WTC11 (cell line): ENCODE data around the gene SH3BP2. TPM values are rescaled to one million over a fixed set of nuclear protein-coding genes. Genes with fewer than 3 reads are reported as not detected.

ENCODE experiments used
- CTCF ChIP-seq: fragments of 200-600 bp; IDR thresholded peaks from 2 replicates; pipeline ENCODE4 v1.8.0; 2022; ENCODE audit warnings: antibody characterized with exemption
- ELF4 ChIP-seq: sonication (generic); formaldehyde crosslinking; IDR thresholded peaks from 2 replicates; pipeline ENCODE4 v1.8.1; 2022; ENCODE audit warnings: low read depth, mild to moderate bottlenecking, moderate library complexity, missing genetic modification reagents
- EMX1 ChIP-seq: fragments of 250-450 bp; sonication (Bioruptor Pico); IDR thresholded peaks from 2 replicates; pipeline ENCODE4 v1.8.0; 2021; ENCODE audit warnings: mild to moderate bottlenecking
- ETV6 ChIP-seq: sonication (generic); formaldehyde crosslinking; IDR thresholded peaks from 2 replicates; pipeline ENCODE4 v1.8.1; 2022; ENCODE audit warnings: mild to moderate bottlenecking, missing genetic modification reagents
- HMGA2 ChIP-seq: fragments of 250-450 bp; sonication (Bioruptor Pico); IDR thresholded peaks from 2 replicates; pipeline ENCODE4 v1.4.0; 2021; ENCODE audit warnings: mild to moderate bottlenecking, moderate library complexity
- KAT7 ChIP-seq: sonication (generic); formaldehyde crosslinking; IDR thresholded peaks from 2 replicates; pipeline ENCODE4 v1.8.1; 2023; ENCODE audit warnings: missing genetic modification reagents, mild to moderate bottlenecking, borderline replicate concordance
- NR2C2 ChIP-seq: sonication (generic); formaldehyde crosslinking; IDR thresholded peaks from 2 replicates; pipeline ENCODE4 v1.8.0; 2022; ENCODE audit warnings: mild to moderate bottlenecking, missing genetic modification reagents
- NR3C1 ChIP-seq: sonication (generic); formaldehyde crosslinking; conservative IDR thresholded peaks from 2 replicates; pipeline ENCODE4 v1.8.1; 2023; ENCODE audit warnings: low read depth, mild to moderate bottlenecking, missing genetic modification reagents
- OVOL2 ChIP-seq: fragments of 250-450 bp; sonication (Bioruptor Pico); IDR thresholded peaks from 2 replicates; pipeline ENCODE4 v1.9.0; 2021; ENCODE audit warnings: mild to moderate bottlenecking, borderline replicate concordance
- PRDM15 ChIP-seq: sonication (generic); formaldehyde crosslinking; IDR thresholded peaks from 2 replicates; pipeline ENCODE4 v1.8.0; 2022; ENCODE audit warnings: missing genetic modification reagents
- RORB ChIP-seq: fragments of 250-450 bp; sonication (Bioruptor Pico); IDR thresholded peaks from 2 replicates; pipeline ENCODE4 v1.9.0; 2021; ENCODE audit warnings: mild to moderate bottlenecking
- SP1 ChIP-seq: sonication (generic); formaldehyde crosslinking; conservative IDR thresholded peaks from 2 replicates; pipeline ENCODE4 v1.8.1; 2022; ENCODE audit warnings: missing genetic modification reagents
- TCF7 ChIP-seq: sonication (generic); formaldehyde crosslinking; IDR thresholded peaks from 2 replicates; pipeline ENCODE4 v1.8.0; 2022; ENCODE audit warnings: mild to moderate bottlenecking, low read depth, missing genetic modification reagents, moderate library complexity
- TEAD4 ChIP-seq: sonication (generic); formaldehyde crosslinking; IDR thresholded peaks from 2 replicates; pipeline ENCODE4 v1.8.0; 2022; ENCODE audit warnings: mild to moderate bottlenecking, missing genetic modification reagents
- TP53 ChIP-seq: sonication (generic); formaldehyde crosslinking; IDR thresholded peaks from 2 replicates; pipeline ENCODE4 v1.8.1; 2023; ENCODE audit warnings: mild to moderate bottlenecking, missing genetic modification reagents
- USF1 ChIP-seq: sonication (generic); formaldehyde crosslinking; IDR thresholded peaks from 2 replicates; pipeline ENCODE4 v1.8.0; 2022; ENCODE audit warnings: mild to moderate bottlenecking, missing genetic modification reagents
- USF2 ChIP-seq: sonication (generic); formaldehyde crosslinking; IDR thresholded peaks from 2 replicates; pipeline ENCODE4 v1.8.1; 2023; ENCODE audit warnings: mild to moderate bottlenecking, missing genetic modification reagents, moderate library complexity
- ZBTB21 ChIP-seq: sonication (generic); formaldehyde crosslinking; IDR thresholded peaks from 2 replicates; pipeline ENCODE4 v1.8.1; 2023; ENCODE audit warnings: mild to moderate bottlenecking, missing genetic modification reagents, borderline replicate concordance
- ZNF121 ChIP-seq: sonication (generic); formaldehyde crosslinking; IDR thresholded peaks from 2 replicates; pipeline ENCODE4 v1.8.0; 2023; ENCODE audit warnings: missing genetic modification reagents
- ZNF232 ChIP-seq: sonication (generic); formaldehyde crosslinking; IDR thresholded peaks from 2 replicates; pipeline ENCODE4 v1.8.0; 2022; ENCODE audit warnings: mild to moderate bottlenecking, missing genetic modification reagents
- ZNF263 ChIP-seq: sonication (generic); formaldehyde crosslinking; IDR thresholded peaks from 2 replicates; pipeline ENCODE4 v1.8.1; 2022; ENCODE audit warnings: low read depth, mild to moderate bottlenecking, moderate library complexity, missing genetic modification reagents
- ZNF317 ChIP-seq: sonication (generic); formaldehyde crosslinking; IDR thresholded peaks from 2 replicates; pipeline ENCODE4 v1.8.1; 2023; ENCODE audit warnings: low read depth, mild to moderate bottlenecking, moderate library complexity, missing genetic modification reagents, borderline replicate concordance
- ZNF396 ChIP-seq: fragments of 250-450 bp; sonication (Bioruptor Pico); IDR thresholded peaks from 2 replicates; pipeline ENCODE4 v1.8.0; 2021; ENCODE audit warnings: mild to moderate bottlenecking, moderate library complexity, borderline replicate concordance
- ZNF416 ChIP-seq: fragments of 250-450 bp; sonication (Bioruptor Pico); IDR thresholded peaks from 2 replicates; pipeline ENCODE4 v1.9.0; 2021; ENCODE audit warnings: mild to moderate bottlenecking, inconsistent platforms
- ZNF512 ChIP-seq: sonication (generic); formaldehyde crosslinking; IDR thresholded peaks from 2 replicates; pipeline ENCODE4 v1.8.1; 2022; ENCODE audit warnings: missing genetic modification reagents, borderline replicate concordance
- ZNF532 ChIP-seq: fragments of 250-450 bp; sonication (Bioruptor Pico); IDR thresholded peaks from 2 replicates; pipeline ENCODE4 v1.9.0; 2021; ENCODE audit warnings: mild to moderate bottlenecking, borderline replicate concordance
- ZNF671 ChIP-seq: fragments of 250-450 bp; sonication (Bioruptor Pico); IDR thresholded peaks from 2 replicates; pipeline ENCODE4 v1.8.0; 2021; ENCODE audit warnings: mild to moderate bottlenecking
- total RNA-seq: library from RNA; stranded (reverse); gene quantifications from 3 replicates; pipeline ENCODE4 v1.2.3, GENCODE V29; 2021

Gene SH3BP2
- total RNA-seq, 1 experiment from 2014 or later = 49.1 TPM

- TF ChIP-seq EMX1 = no peak
- 0 out of 2 replicates have a peak, but pooled peaks have one; percentile 22 for TF ChIP-seq ZNF121
- TF ChIP-seq NR3C1 (CRISPR knock-in tag) = no peak
- peak; percentile 27; the same call in 1 of the 2 replicates for TF ChIP-seq USF2 (CRISPR knock-in tag)
- TF ChIP-seq ZNF512 (CRISPR knock-in tag) = no peak
- no peak for TF ChIP-seq ZNF416
- peak; percentile 99 for TF ChIP-seq ETV6 (CRISPR knock-in tag)
- TF ChIP-seq ELF4 (CRISPR knock-in tag) = no peak
- no peak for TF ChIP-seq ZNF671 (CRISPR knock-in tag)
- peak; percentile 88 for TF ChIP-seq TP53 (CRISPR knock-in tag)
- no peak for TF ChIP-seq HMGA2 (CRISPR knock-in tag)
- TF ChIP-seq ZNF263 = no peak
- TF ChIP-seq ZBTB21 = 0 out of 2 replicates have a peak, but pooled peaks have one; percentile 66
- TF ChIP-seq KAT7 (CRISPR knock-in tag) = 0 out of 2 replicates have a peak, but pooled peaks have one; percentile 73
- no peak for TF ChIP-seq OVOL2 (CRISPR knock-in tag)
- peak; percentile 79; the same call in 1 of the 2 replicates for TF ChIP-seq TCF7 (CRISPR knock-in tag)
- no peak for TF ChIP-seq USF1 (CRISPR knock-in tag)
- TF ChIP-seq PRDM15 (CRISPR knock-in tag) = no peak
- TF ChIP-seq ZNF317 (CRISPR knock-in tag) = peak; percentile 11; the same call in 1 of the 2 replicates
- TF ChIP-seq ZNF532 (CRISPR knock-in tag) = no peak
- no peak for TF ChIP-seq CTCF
- TF ChIP-seq TEAD4 (CRISPR knock-in tag) = no peak
- peak; percentile 80 for TF ChIP-seq SP1 (CRISPR knock-in tag)
- no peak for TF ChIP-seq NR2C2 (CRISPR knock-in tag)
- TF ChIP-seq ZNF396 (CRISPR knock-in tag) = no peak
- TF ChIP-seq RORB (CRISPR knock-in tag) = no peak
- TF ChIP-seq ZNF232 (CRISPR knock-in tag) = no peak
Measured at GRCh38 chr4:2755821-2756690, 36.8 kb upstream of the SH3BP2 start, which contains the start of gene TNIP2 (continued).
